Measurements from ENCODE around the gene CNPPD1.

Gene CNPPD1

DNA sequence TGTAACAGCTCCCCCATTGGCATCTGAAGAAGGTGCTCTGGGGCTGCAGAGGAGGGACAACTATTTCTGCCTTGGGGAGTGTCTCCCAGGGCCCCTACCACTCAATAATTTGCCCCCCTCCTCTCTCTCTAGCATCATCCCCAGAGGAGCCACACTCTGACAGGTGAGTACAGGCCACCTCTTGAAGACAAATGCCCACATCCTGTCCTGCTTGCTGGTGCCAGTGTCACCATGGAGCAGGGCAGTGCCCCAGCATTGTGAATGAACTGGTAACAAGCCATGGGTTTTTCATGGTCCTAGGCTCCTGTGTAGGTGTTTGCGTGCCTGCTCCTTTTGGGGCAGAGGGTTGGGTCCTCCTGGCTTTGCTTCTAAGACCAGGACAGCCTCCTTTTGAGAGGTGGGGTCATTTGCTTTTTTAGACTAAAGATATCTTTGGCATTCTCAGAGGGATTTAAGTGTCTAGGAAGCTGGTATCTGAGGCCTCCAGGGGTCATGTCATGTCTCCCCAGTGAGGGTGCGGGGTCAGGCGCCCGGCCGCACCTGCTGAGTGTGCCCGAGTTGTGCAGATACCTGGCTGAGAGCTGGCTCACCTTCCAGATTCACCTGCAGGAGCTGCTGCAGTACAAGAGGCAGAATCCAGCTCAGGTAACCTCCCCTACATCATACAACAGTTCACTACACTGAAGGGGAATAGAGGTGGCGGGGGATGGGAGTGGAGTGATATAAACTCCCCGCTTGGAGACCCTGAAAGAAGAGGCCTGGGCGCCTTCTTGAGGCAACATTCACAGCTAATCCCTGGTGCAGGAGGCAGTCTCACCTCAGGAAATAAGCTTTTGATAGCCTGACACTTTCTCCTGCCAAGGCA is 3.1 kb upstream of the CNPPD1 start:
- no peak for DNase-seq (ENCODE audit: low read depth)

DNA sequence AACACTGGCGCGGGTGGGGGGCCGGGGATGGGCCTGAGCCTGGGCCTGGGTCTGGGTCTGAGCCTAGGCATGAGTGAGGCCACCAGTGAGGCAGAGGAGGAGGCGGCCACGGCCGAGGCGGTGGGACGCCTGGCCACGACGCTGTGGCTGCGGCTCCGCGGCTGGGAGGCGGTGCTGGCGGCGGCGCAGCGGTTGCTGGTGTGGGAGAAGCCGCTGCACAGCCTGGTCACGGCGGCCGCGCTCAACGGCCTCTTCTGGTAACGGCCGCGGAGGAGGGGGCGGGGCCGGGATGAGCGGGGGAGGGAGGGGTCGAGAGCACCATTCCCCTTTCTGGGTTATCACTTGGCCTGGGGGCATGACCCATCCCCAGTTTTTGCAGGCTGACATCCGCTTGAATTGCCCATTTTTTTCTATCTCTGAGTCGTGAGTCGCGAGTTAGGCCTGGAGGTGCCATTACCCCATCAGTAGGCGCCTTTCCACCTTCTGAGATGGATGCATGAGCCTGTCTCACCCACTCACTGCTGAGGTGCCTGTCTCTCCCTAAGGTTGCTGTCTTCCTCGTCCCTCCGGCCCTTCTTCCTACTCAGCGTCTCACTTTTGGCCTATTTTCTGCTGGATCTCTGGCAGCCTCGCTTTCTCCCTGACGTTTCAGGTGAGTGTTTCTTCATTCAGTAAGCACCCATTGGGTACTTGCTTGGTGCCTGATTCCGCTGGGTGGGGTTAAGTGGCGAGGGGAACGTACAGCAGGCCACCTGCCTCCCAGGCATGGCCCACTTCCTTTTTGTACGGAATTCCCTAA is 1.9 kb upstream of the CNPPD1 start:
- DNase-seq (ENCODE audit: low read depth), result no peak

DNA sequence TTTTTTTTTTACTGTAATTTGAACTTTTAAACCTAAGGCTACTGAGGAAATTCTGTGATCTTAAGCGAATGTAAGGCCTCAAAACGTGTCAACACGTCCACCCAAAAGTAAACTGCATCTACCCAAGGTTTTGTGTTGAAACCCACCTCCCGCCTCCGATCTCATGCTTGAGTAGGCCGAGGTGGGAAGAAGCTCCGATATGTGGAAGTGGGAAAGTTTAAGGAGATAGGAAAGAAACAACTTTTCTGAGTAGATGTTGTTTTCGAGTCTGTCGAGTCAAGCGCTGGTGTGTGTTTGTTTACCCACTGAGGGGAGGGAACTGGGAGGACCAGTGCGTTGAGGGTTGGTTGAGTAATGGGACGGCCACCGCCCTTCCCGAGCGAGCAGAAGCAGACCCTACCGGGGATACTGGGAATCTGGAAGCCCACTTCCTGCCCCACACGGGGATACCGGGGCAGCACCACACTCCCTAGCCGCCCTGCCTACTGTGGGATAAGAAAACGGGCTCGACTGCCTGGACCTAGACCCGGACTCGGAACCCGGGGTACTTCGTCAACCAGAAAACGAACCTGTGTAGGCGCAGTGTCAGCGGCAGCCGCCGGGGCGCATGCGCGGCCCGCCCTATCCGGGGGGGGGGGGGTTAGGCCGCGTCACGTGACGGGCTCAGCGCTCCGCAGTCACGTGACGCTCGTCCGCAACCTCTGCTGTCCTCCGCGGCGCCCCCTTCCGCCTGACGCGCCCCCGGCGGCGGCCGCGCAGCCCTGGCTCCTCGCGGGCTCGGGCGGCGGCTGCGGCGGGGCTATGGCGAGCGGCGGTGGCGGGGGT is 1.0 kb upstream of the CNPPD1 start, which contains the start of gene RETREG2:
Gene RETREG2, plus strand, starts transcription at position 724 of the 825 bp plus-strand sequence. Its CDS starts 78 bp downstream, at position 802.
- peak; percentile 63 for DNase-seq (ENCODE audit: low read depth)

DNA sequence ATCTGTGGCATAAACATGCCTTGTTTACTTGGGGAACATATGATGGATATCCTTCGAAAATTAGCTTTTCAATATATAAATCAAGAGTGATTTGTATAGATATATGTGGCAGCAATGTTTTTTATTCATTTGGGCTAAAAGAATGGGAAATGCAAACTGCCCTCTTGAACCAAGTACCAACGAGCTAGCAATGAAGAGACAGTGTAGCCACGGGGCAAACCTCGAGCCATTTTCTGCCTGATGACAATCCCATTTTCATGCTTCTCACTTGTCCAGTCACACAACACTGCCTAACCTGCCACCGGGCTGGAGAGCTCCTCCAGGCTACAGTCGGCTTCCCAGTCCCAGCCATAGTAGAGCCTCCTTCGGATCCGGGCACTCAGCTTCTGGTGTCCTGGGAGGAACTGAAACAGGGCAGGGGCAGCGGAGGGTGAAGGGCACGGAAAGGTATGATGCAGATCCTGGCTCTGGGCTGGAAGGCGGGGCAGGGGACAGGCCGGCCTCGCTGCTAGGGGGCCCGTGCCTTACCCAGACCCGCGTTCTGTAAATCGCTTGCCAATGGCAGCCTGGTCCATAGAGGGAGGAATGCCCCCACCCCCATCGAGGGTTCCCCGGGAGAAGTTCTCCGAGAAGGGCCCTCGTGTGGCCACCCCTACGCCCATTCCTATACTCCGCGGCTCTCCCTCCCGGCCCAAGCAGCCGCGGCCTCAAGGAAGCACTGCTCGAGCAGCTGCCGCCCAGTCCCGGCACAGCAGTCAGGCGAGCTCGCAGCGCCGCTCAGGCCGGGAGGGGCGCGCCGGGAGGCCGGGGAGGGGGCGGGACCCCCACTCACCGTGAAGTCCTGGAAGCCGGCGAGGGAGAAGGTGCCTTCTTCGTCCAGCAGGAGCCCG is 552 bp downstream of the CNPPD1 start:
- no peak for DNase-seq (ENCODE audit: low read depth)

DNA sequence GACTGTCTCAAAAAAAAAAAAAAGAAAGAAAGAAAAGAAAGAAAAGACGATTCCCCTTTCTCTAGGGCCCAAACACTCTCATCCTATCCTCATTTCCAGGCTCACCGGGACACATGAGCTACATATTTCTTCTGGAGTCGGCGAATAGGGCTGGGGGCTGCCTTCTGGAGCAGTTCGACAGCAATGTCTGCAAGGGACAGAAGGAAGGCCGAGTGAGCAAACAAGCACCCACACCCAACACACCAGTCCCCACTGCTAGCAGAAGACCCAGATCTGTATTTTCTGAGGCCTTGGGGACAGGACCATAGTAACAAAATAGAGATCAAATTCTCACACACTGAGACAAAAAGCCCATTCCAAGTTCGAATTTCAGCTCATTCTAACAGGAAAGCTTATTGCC is 1.2 kb downstream of the CNPPD1 start:
- DNase-seq (ENCODE audit: low read depth), result no peak

DNA sequence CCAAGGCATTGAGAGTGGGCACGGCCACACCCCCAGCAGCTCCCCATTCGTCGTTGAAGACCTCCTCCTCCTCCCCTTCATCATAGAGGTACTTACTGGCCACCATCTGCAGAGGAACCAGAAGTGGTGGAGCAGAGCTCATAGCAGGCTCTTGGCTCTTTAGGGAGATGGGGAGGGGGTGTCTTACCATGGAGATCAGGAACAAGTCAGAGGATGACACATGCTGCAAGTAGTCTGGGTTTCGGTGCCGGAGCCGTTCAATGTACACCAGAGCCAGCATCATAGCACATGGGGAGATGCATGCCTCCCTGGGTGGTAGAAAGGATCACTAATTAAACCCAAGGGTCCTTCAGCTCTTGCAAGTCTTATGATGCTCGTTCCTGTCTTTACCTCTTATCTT is 1.9 kb downstream of the CNPPD1 start:
- DNase-seq (ENCODE audit: low read depth), result no peak

DNA sequence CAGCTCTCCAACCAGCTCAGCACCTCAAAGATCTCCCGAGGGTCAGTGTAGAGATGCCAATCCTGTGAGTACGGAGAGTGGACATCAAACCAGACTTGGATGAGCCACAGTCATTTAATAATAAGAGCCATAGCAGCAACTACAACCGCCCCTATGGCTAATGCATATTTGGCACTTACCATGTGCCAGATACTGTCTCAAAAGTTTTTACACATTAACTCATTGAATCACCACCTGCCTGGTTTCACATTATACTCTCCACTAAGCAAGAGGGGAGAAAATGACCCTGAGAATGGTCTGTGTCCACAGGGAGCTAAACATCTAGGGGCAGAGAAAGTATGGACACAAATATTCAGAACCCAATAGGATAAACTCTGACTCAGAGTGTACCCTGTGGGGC is 2.6 kb downstream of the CNPPD1 start:
- no peak for DNase-seq (ENCODE audit: low read depth)

DNA sequence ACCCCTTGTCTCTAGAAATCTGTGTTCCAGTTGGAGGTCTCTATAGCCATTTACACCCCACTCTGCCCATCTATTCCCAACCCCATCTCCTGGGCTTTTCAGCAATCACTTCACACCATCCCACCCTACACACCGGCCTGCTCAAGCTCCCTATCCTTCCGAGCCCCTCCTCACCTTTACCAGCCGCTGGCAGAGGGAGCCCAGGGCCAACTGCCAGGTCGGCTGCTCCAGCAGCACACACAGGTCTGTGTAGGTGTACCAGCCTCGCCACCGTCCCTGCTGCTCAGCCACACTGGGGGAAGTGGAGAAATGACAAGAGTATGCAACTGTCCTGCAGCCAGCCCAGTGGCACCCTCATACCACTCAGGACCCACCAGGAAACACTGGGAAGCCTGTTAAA is 3.5 kb downstream of the CNPPD1 start:
- DNase-seq (ENCODE audit: low read depth), result no peak

DNA sequence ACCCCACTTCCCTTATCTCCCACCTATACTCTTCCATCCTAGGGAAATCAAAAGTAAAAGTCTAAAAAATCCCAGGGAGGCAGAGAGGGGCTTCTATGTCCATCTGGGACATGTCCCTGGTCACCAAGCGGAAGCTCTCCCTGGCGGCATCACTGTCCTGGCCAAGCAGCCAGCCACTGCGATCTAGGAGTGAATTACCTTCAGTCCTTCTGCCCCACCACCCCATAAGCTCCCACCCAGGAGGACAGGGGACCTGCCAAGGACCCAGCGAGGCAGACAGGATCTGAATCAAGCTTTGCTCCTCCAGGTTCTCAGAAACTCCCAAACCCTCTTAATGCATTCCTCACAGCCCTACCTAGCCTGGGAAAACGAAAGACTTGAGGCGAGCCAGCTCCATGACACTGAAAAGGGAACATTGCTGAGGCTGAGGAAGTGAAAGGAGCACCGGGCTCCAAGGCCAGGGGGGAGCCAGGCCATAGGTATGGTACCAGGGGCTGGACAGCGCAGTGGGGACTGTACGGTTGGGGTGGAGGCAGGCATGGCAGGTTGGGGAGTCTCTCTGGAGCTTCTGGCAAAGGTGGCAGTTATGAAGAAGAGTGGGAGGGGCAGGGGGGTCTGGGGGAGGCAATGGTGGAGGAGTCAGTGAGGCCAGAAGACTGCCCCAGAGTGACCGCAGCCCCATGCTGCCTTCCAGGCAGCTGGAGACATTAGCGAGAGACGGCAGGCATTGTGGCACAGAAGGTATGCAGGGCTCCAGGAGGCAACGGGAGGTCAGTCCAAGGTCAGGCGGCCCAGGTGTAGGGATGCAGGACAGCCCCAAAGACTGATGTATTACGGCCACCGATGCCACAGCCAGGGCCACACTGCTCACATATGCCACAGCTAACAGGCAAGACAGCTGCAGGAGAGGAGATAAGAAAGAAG is 4.2 kb downstream of the CNPPD1 start:
- no peak for DNase-seq (ENCODE audit: low read depth)

DNA sequence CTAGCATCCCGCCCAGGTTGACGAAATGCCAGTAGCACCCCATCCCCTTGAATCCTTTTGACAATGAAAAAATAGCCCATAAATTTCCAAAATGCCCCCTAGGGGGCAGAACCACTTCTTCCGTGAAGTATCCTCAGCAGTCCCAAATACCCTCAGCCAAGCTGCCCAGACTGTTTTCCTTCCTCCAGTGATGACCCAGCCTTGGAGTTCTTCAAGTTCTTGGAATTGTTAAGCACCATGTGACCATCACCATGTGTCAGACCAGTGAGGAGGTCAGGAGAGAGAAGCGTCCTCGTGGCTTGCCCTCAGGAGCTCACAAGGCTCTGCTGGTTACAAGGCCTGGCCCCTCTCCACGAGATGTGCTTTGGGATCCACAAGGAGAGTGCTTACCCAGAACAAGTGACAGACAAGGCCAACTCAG is 5.5 kb downstream of the CNPPD1 start:
- DNase-seq (ENCODE audit: low read depth), result no peak

DNA sequence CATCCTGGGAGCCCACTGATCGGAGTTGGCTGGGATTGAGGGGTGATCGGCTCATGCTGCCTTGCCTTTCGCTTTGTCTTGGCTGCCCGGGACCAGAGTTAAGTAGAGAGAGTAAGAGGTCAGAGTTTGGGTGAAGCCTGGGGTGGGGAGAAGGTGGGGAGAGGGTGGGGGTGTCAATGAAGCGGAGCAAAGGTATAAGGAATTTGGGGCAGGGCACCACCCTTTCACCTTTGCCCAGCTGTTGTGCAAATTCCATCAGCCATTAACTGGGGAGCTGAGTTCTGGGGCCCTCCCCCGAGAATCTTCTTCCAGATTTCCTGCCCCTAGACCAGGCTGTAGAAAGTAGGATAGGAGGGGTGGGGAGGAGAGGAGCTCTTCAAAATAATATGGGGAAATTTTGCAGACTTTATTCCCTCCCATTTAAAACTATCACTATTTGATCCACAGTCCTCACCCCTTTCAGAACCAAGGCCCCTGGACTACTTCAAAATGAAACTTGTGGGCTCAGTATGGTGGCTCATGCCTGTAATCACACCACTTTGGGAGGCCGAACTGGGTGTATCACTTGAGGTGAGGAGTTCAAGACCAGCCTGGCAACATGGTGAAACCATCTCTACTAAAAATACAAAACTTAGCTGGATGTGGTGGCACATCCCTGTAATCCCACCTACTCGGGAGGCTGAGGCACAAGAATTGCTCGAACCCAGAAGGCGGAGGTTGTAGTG is 6.6 kb downstream of the CNPPD1 start, which contains the start of gene SLC23A3:
Gene SLC23A3, minus strand, starts transcription at position 100 of the 725 bp plus-strand sequence. Its CDS starts 45 bp downstream, at position 55.
- no peak for DNase-seq (ENCODE audit: low read depth)

DNA sequence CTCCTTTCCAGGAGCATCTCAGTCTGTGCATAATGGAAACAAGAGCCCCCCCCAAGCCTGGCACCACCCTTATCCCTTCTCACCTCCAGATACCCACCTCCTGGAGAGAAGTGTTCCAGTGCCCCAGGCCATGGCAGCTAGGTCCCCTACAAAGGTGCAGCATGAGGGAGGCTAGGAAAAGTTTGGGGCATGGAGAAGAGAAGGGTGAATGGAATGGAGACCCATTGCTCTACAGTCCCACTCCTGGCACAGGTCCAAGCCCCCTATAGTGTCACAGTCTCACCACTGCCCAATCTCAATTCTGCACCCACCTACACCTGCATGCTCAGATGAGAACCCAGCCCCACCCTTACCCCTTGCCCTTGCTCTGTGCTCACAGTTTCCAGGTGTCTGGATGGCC is 7.8 kb downstream of the CNPPD1 start:
- DNase-seq (ENCODE audit: low read depth), result no peak

DNA sequence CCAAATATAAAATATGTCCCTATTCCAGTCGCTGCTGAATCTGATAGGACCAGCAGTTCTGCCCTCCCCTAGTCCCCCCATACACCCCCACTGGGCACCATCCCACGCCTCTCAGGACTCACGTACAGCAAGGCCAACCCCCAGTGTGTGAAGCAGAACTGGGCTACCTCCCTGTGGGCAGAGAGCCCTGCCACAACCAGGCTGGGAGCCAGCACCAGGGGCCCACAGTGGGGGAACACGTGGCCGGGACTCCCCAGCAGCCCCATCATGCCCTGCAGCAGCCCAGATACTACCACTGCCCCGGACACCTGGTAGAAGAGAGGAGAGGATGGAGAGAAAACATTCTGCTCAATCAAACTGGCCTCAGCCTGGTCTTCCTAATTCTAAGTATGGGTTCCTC is 8.2 kb downstream of the CNPPD1 start:
- no peak for DNase-seq (ENCODE audit: low read depth)

DNA sequence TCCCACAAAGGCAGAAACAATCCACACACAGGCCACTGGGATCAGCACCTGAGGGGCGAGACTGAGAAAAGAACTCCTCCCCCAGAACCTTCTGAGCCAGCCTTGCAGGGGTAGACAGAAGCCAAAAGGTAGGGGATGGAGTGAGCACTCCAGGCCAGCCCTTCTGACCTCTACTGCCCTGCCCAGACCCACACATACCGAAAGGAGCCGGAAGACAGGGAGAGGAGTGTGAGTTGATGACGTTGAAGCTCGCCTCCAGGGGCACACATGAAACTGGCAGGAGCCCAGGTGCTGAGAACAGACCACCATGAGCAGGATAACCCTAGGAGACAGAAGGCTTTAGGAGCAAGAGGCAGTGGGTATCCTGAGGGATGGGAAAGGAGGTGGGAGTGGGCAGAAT is 8.7 kb downstream of the CNPPD1 start:
- no peak for DNase-seq (ENCODE audit: low read depth)

DNA sequence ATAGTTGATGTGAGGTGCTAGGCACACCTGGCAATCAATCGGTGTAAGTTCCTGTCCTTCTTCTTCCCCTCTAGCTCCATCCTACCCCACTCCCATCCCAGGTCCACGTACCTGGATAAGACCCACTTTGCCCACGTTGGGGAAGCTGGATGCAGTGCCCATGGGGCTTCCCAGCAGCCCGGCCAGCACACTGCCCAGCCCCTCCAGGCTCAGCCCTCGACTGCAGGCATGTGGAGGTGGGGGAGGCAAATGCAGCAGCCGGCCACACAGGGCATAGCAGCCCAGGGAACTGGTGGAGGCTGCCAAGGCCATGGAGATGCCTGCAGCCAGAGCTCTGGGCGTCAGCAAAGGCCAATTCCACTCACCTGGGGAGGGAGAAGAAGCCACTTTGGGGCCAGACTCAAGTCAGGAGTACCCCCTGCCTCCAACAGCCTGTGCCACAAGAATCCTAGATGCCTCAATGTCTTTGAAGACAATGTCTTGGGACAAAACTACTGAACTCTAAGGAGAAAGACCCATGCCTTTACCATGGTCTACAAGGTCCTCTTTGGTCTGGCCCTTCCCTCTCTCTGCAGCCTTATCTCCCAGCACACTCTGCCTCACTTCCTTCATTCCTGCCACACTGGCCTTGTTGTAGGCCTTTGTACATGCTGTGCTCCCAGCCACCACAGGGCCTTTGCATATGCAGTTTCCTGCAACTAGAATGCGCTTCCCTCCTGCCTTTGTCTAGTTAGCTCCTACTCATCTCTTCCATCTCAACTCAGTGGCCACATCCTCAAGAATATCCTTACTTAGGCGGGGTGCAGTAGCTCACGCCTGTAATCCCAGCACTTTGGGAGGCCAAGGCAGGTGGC is 11.4 kb downstream of the CNPPD1 start:
- no peak for DNase-seq (ENCODE audit: low read depth)

DNA sequence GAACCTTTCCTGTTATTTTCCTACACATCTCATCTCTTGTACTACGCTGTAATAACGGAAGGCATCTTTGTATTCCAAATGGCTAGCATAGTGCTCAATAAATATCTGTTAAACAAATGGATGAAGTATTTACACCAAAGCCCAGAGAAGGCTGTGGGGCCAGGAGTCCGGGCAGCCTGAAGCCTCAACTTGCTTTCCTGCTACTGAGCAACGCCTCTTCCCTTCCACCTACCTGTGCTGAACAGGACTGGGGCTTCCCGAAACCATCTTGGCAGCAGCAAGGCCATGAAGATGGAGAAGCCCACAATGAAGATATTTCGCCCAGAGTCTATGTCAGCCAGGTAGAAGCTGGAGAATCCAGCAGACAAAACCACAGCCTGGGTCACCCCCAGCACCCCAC is 13.6 kb downstream of the CNPPD1 start:
- DNase-seq (ENCODE audit: low read depth), result no peak

DNA sequence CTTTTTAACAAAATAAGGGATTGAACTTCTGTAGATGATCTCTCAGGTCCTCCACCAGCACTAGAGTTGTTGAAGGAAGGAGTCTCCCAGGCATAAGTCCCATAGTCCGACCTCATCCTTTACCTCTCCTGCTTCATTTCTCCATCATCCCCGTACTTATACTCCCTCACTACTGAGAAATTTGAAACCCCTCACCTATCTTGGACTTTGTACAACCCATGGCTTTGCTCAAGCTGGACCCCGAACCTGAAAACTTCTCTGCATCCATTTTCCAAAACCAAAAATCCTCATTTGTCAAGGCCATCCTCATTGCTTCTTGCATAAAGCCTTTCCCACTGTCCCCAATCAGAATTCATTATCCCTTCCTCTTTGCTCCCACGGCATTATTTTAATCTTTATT is 15.6 kb downstream of the CNPPD1 start:
- no peak for DNase-seq (ENCODE audit: low read depth)
